GM12865 (cell line): ENCODE data around the gene GLYR1.

Source experiments
- DNase-seq: peaks from one replicate; pipeline ENCODE4 v3.0.0; 2010; ENCODE audit warnings: low read depth
- H3K4me3 ChIP-seq: 2 replicates; pipeline ENCODE4 v1.5.1; 2011; ENCODE audit warnings: mild to moderate bottlenecking, low read depth, low read length, control low read depth
- TF ChIP-seq, protein P1 (sequence below): IDR thresholded peaks from 2 replicates; pipeline ENCODE4 v1.5.1; 2011; ENCODE audit warnings: low read length, control low read depth, low read depth, inconsistent platforms; ENCODE audit not compliant: insufficient read depth; ENCODE audit errors: missing control alignments

Gene GLYR1

DNA sequence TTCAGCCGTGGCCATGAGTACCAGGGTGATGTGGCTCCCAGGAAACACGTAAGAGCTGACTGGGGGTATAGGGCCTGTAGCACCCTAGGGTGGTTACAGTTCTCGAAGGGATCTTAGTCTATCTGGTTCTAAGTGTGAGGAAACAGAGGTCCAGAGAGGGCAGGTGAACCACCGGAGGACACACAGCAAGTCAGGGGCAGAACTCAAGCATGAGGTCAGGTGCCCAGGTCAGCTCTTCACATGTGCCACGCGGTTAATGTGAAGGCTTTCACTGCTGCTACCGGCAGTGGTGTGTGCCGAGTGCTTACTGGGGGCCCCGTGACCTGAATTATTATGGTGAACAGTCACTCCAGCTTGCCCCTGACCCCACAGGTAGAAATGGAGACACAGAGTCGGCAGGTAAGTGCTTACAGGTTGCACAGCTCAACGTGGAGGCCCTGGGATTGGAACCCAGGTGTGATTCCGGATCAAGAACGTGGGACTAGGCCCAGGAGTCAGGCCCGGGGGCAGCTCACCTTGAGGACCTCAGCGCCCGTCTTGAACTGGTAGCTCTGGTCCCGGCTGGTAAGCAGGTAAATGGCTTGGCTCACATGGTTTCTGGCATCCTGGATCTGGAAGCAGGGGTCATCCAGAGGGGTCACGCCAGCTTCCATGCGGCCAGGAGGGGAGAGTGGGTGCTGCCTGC is 47.8 kb downstream of the GLYR1 start:
- TF ChIP-seq, protein P1, sequence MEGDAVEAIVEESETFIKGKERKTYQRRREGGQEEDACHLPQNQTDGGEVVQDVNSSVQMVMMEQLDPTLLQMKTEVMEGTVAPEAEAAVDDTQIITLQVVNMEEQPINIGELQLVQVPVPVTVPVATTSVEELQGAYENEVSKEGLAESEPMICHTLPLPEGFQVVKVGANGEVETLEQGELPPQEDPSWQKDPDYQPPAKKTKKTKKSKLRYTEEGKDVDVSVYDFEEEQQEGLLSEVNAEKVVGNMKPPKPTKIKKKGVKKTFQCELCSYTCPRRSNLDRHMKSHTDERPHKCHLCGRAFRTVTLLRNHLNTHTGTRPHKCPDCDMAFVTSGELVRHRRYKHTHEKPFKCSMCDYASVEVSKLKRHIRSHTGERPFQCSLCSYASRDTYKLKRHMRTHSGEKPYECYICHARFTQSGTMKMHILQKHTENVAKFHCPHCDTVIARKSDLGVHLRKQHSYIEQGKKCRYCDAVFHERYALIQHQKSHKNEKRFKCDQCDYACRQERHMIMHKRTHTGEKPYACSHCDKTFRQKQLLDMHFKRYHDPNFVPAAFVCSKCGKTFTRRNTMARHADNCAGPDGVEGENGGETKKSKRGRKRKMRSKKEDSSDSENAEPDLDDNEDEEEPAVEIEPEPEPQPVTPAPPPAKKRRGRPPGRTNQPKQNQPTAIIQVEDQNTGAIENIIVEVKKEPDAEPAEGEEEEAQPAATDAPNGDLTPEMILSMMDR: no peak
- DNase-seq: no peak
- no peak overlapping the region for H3K4me3 ChIP-seq

DNA sequence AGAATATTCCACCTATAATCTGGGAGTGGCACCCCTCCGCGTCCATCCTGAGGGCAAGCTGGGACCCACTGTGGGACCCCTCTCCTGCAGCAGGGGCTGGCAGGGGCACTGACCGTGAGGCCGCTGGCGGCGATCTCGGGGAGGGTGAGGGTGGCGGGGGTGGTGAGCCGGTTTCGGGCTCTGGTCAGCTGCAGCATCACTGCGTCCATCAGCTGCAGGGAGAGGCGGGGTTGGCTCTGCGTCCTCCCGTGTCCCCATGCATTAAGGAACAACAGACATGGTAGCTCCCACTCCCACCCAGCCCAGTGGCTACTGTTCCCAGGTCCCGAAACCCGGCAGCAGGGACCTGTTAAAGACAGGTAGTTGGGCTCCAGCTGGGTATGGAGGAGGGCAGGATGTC is 48.6 kb downstream of the GLYR1 start:
- DNase-seq: no peak
- no peak overlapping the region for H3K4me3 ChIP-seq
- TF ChIP-seq, protein P1: no peak

DNA sequence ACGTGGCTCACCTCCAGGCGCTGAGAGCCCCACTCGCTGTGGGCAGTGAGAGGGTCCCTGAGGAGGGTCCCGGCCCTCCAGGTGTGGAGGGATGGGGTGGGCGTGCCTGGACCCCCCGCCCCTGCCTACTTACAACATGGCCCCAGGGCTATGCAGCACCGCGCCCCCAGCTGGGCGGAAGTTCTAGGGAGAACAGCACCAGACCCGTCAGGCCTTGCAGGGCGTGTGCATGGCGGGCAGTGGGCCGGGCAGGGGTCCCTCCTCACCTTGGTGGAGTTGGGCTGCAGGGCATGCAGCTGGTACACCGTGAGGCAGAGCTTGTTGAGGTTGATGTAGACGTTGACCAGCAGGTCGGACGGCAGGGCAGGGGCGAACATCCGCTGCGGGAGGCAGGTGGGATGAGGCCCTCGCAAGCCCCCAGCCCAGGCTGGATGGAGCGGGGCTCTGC is 49.3 kb downstream of the GLYR1 start:
- no peak for DNase-seq
- TF ChIP-seq, protein P1: no peak
- H3K4me3 ChIP-seq: no peak overlapping the region

DNA sequence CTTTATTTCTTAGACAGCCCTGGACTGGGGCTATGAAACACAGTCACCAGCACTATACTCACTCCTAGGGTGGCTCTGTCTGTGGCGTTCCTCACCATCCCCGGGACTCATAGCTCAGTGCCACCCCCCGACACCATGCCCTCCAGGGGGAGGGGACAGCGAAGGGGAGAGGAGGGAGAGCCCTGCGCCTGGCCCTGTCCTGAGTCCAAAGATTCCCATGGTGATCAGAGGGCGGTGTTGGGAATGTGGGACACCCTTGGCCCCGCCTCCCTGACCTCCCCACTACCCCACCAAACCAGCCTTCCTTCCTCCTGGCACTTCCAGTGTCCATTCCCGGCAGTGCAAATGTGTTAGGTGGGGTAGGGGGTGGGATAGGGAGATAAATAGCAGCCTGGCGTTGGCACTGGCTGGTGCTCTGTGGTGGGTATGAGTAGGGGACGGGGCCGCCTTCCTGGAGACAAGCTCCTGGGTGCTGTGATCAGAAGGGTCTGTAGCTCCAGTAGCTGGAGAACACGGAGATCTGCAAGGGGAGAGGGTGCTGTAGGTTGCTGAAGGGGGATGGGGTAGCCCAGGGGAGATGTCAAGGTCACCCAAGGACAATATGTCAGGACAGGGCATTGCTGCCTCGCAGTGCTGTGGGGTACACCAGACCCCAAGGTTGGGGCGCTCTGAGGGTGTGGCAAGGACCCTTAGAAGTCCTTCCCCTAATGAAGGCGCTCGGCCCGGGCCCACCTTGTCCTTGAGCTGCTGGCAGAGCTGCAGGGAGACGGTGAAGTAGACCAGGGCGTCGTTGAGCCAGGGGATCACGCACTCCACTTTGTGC is 49.9 kb downstream of the GLYR1 start:
- TF ChIP-seq, protein P1: no peak
- no peak for DNase-seq
- H3K4me3 ChIP-seq: no peak overlapping the region

DNA sequence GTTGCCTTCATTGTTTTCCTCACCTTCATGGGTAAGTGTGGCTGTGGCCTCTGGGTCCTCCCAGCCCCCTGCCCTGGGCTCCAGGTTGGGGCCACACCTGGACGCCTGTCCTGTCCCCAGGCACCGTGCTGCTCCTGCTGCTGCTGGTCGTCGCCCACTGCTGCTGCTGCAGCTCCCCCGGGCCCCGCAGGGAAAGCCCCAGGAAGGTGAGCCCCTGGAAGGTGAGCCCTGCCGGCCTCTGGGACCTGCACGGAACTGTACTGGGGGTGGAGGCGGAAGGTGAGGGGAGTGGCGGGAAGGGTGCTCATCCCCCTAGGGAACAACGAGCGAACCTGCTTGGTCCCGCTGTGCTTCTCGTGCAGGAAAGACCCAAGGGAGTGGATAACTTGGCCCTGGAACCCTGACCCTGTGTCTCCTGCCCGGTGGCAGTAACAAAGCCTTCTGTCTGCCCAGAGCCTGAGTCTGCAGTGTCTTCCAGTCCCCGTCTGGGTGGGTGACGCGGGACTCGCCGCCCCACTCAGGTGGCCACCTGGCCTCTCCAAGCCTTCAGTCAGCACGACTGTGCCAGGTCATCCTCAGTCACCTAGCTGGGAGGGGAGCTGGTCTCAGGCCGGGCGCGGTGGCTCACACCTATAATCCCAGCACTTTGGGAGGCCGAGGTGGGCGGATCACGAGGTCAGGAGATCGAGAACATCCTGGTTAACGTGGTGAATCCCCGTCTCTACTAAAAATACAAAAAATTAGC is 51.1 kb downstream of the GLYR1 start:
- TF ChIP-seq, protein P1: no peak
- DNase-seq: no peak

DNA sequence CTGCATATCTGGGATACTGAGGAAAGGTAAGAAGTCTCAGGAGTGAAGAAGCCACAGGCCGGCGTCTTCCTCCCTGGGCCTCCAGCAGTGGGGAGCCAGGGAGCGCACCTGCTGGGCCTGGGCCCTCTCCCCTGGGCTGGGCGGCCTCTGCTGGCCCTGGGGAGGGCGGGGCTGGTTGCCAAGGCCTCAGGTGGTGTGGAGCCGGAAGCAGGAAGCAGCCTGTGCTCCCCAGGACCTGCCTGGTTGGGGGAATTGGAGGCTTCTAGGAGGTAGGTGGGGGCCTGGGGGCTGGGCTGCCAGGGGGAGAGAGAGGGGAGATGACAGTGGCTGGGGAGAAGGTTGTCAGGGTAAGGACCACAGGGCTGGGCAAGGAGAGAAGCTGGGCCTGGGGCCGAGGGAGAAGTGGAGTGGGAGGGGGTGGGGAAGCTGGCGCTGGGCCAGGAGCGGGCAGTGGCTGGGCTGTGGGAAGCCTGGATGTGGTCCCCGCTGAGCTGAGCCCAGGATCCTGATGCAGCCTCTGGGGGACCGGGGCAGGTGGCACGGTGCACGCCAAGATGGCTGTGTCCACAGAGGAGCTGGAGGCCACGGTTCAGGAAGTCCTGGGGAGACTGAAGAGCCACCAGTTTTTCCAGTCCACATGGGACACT is 51.8 kb downstream of the GLYR1 start, which contains the start of gene SMIM22:
Gene SMIM22 (plus strand): TSS at position 189 of the 647 bp plus-strand sequence. CDS start 366 bp downstream, at position 555.
- TF ChIP-seq, protein P1: no peak
- DNase-seq: no peak
- H3K4me3 ChIP-seq: no peak within 1 kb of the TSS

More for the DNA sequence above, 51.1 kb downstream of the GLYR1 start:
- H3K4me3 ChIP-seq: no peak overlapping the region
